GM12878 (cell line): ENCODE results near the gene DIABLO. TPM values are rescaled to one million over a fixed set of nuclear protein-coding genes. Genes with fewer than 3 reads are reported as not detected.
A peak's percentile ranks its signal among the peaks of the same experiment; 100 is the strongest.

Experiments used
- ATF3 ChIP-seq: IDR thresholded peaks from 2 replicates; pipeline ENCODE4 v1.6.1; 2011; ENCODE audit warnings: low read depth, mild to moderate bottlenecking, low read length, moderate library complexity, borderline replicate concordance; ENCODE audit errors: extremely low read depth
- BACH1 ChIP-seq: fragments of 450-650 bp; IDR thresholded peaks from 2 replicates; pipeline ENCODE4 v1.6.1; 2017; ENCODE audit warnings: mild to moderate bottlenecking, borderline replicate concordance
- BCL3 ChIP-seq: IDR thresholded peaks from 2 replicates; pipeline ENCODE4 v1.6.1; 2011; ENCODE audit warnings: borderline replicate concordance, low read depth, mild to moderate bottlenecking, moderate library complexity, low read length; ENCODE audit not compliant: insufficient read depth, poor library complexity, severe bottlenecking
- CBX5 ChIP-seq: sonication (generic); IDR thresholded peaks from 2 replicates; pipeline ENCODE4 v1.6.1; 2016; ENCODE audit warnings: low read depth, moderate library complexity, mild to moderate bottlenecking, inconsistent platforms
- CHD2 ChIP-seq: IDR thresholded peaks from 2 replicates; pipeline ENCODE4 v1.6.1; 2011; ENCODE audit warnings: low read depth, low read length, improper control_type of control experiment, borderline replicate concordance
- CTCF ChIP-seq, 3 experiments: IDR thresholded peaks in 2 of 3; conservative IDR thresholded peaks in 1 of 3; 2 replicates each; pipeline ENCODE4 v1.5.1; 2011; ENCODE audit warnings: low read depth in 3 of 3, low read length in 3 of 3, mild to moderate bottlenecking in 3 of 3, control low read depth in 2 of 3, moderate library complexity in 2 of 3, inconsistent platforms in 1 of 3, mixed read lengths in 1 of 3; ENCODE audit not compliant: control insufficient read depth in 2 of 3, insufficient read depth in 1 of 3; ENCODE audit errors: extremely low read depth in 1 of 3
- E4F1 ChIP-seq: fragments of 450-650 bp; IDR thresholded peaks from 2 replicates; pipeline ENCODE4 v1.6.1; 2018; ENCODE audit warnings: borderline replicate concordance, mild to moderate bottlenecking; ENCODE audit not compliant: partially characterized antibody
- IRF5 ChIP-seq: fragments of 450-650 bp; IDR thresholded peaks from 2 replicates; pipeline ENCODE4 v1.6.1; 2017; ENCODE audit warnings: borderline replicate concordance
- MTA2 ChIP-seq: fragments of 450-650 bp; IDR thresholded peaks from 2 replicates; pipeline ENCODE4 v1.6.1; 2016; ENCODE audit warnings: low read depth, mild to moderate bottlenecking, moderate library complexity
- MXI1 ChIP-seq: fragments of 150-350 bp; IDR thresholded peaks from 2 replicates; pipeline ENCODE4 v1.6.1; 2011; ENCODE audit warnings: low read depth, mild to moderate bottlenecking, inconsistent platforms, low read length, improper control_type of control experiment
- RELB ChIP-seq: fragments of 450-650 bp; IDR thresholded peaks from 2 replicates; pipeline ENCODE4 v1.6.1; 2017; ENCODE audit warnings: low read depth, mild to moderate bottlenecking, moderate library complexity
- RFX5 ChIP-seq: IDR thresholded peaks from 2 replicates; pipeline ENCODE4 v1.6.1; 2011; ENCODE audit warnings: low read depth, low read length, improper control_type of control experiment
- SIX5 ChIP-seq: IDR thresholded peaks from 2 replicates; pipeline ENCODE4 v1.6.1; 2011; ENCODE audit warnings: mild to moderate bottlenecking, low read depth, low read length, moderate library complexity; ENCODE audit not compliant: severe bottlenecking
- SUZ12 ChIP-seq: fragments of 200-600 bp; sonication (generic); IDR thresholded peaks from one replicate; pipeline ENCODE4 v1.6.1; 2018; ENCODE audit warnings: antibody characterized with exemption, mild to moderate bottlenecking; ENCODE audit not compliant: unreplicated experiment
- ZNF24 ChIP-seq: fragments of 450-650 bp; IDR thresholded peaks from 2 replicates; pipeline ENCODE4 v1.6.1; 2017; ENCODE audit warnings: antibody characterized with exemption, mild to moderate bottlenecking
- polyA plus RNA-seq, 11 experiments: library from polyadenylated mRNA; depleted of rRNA in 4 of 11; unstranded in 6 of 11; stranded (reverse) in 5 of 11; fragments of >200 nt; fragmentation: Nextera tagmentation in 4 of 11; fragmentation: Illumina TruSeq in 1 of 11; extraction: Ambion mirVana in 4 of 11; extraction: Trizol in 1 of 11; gene quantifications; 1 replicate in 1 of 11; 2 replicates in 10 of 11; pipeline versions ENCODE4 v1.2.1 to v1.2.3, GENCODE V29; 2011 to 2016; ENCODE audit warnings: inconsistent platforms in 2 of 11, missing spikeins in 2 of 11, low read depth in 1 of 11
- total RNA-seq, 4 experiments: library from RNA; depleted of rRNA in 3 of 4; stranded (reverse); fragments of >200 nt in 3 of 4; fragmentation: Illumina TruSeq in 1 of 4; extraction: Trizol in 1 of 4; gene quantifications; 2 replicates each; pipeline versions ENCODE4 v1.2.1 to v1.2.3, GENCODE V29; 2013 to 2021

Gene DIABLO
- total and polyA plus RNA-seq, 10 of the 15 experiments (the other 5 are each of a cell fraction or from before 2014, with no cell fraction given) = 18.3 to 69.9 (median 46.2) TPM

- TF ChIP-seq RELB (peak; percentile 85), MTA2 (peak; percentile 38; the same call in 1 of the 2 replicates), IRF5 (no peak), BACH1 (no peak), CBX5 (0 out of 2 replicates have a peak, but pooled peaks have one; percentile 66), ATF3 (0 out of 2 replicates have a peak, but pooled peaks have one; percentile 39), SUZ12 (no peak), ZNF24 (no peak), E4F1 (no peak), CTCF (IDR thresholded peaks at IDR 0.05 in 2 of 3, conservative IDR thresholded peaks at IDR 0.05 in 1 of 3; ENCODE audit: control insufficient read depth in 2 of 3, extremely low read depth in 1 of 3, insufficient read depth in 1 of 3, low read depth in 3 of 3, low read length in 3 of 3) (no peak), RFX5 (no peak), CHD2 (no peak), BCL3 (peak; percentile 63), SIX5 (no peak), MXI1 (no peak)
Observed at GRCh38 chr12:122166422-122167349, 59.2 kb downstream of the DIABLO start (continued).
